ENCODE measurements around the gene LPO.
A peak's percentile ranks its signal among the peaks of the same experiment; 100 is the strongest.

LPO gene

DNA sequence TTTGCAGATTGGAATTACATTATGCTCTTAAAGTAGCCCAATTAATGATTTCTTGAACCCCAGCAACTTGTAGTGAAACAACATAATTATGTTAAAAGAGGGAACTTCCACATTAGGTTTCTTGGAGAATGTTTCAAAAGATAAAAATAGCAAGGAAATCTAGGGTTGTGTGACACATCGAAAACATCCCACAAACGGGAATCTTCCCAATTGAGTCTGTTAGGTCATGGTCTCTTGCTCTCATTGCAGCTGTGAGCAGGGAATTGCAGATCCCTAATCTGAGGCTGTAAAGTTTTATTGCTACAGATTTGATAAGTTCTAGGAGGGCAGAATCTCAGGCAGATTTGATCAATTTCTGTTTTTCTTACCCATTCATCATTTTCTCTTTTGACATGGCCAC lies 6.7 kb upstream of the LPO start:
- H3K9me3 Mint-ChIP-seq: no peaks in the 10 kb centered on the region
- H3K4me1 Mint-ChIP-seq: peaks cover 6% of the 10 kb centered on the region
- no peaks in the 10 kb centered on the region for H3K36me3 Mint-ChIP-seq (ENCODE audit: low read depth)
- TF ChIP-seq, protein P1, sequence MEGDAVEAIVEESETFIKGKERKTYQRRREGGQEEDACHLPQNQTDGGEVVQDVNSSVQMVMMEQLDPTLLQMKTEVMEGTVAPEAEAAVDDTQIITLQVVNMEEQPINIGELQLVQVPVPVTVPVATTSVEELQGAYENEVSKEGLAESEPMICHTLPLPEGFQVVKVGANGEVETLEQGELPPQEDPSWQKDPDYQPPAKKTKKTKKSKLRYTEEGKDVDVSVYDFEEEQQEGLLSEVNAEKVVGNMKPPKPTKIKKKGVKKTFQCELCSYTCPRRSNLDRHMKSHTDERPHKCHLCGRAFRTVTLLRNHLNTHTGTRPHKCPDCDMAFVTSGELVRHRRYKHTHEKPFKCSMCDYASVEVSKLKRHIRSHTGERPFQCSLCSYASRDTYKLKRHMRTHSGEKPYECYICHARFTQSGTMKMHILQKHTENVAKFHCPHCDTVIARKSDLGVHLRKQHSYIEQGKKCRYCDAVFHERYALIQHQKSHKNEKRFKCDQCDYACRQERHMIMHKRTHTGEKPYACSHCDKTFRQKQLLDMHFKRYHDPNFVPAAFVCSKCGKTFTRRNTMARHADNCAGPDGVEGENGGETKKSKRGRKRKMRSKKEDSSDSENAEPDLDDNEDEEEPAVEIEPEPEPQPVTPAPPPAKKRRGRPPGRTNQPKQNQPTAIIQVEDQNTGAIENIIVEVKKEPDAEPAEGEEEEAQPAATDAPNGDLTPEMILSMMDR (IDR thresholded peaks at IDR 0.05; ENCODE audit: unreplicated experiment in 3 of 3): no peak
- peaks cover 72% of the 10 kb centered on the region for H3K27me3 Mint-ChIP-seq (ENCODE audit: low read depth)
- H3K4me3 Mint-ChIP-seq: no peak overlapping the region
- peak overlapping the region in 1 of 3 experiments; percentile 48 for H3K27ac Mint-ChIP-seq

DNA sequence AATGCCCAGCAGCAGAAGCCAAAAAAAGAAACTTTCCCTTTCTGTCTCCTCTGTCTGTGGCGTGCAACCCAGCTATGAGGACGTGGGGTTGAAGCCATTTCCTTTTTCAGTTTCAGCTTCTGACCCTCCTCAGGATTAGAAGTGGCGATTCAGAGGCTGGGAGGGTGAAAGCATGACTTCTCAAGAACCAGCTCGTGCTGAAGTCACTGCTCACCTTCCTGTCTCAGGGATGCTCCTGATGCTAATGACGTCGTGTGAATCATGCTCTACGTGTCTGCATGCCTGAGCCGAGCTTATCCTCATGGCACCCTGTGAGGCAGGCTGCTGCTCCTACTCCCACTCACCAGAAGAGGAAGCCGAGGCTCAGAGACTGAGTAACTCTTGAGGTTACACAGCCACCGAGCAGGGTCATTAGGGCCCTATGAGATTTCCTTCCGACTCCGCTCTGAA lies 5.7 kb upstream of the LPO start:
- TF ChIP-seq, protein P1 (IDR thresholded peaks at IDR 0.05; ENCODE audit: unreplicated experiment in 3 of 3): no peak
- Mint-ChIP-seq H3K4me3 (no peak overlapping the region), H3K27me3 (ENCODE audit: low read depth) (peaks cover 71% of the 10 kb centered on the region), H3K9me3 (no peaks in the 10 kb centered on the region), H3K36me3 (ENCODE audit: low read depth) (no peaks in the 10 kb centered on the region), H3K4me1 (peaks cover 6% of the 10 kb centered on the region), H3K27ac (no peak overlapping the region)

DNA sequence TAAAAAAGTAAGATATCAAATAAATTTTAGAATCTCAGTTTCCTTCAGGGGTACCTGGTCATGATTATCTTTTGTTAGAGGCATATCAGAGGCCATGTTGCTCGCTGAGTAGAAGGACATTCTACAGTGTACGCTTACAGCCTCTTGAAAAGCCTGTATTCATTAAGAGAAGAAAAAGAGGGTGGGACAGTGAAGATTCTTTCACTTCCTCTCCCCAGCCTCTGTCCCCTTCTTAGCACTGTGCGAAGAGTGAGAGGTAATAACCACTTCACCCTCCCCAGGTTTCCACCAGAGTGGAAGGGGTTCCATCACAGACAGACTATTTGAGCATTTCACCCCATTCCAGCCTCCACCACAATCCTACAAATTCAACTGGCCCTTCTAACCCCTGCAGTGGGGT lies 4.8 kb upstream of the LPO start:
- no peak overlapping the region for H3K27ac Mint-ChIP-seq
- peaks cover 6% of the 10 kb centered on the region for H3K4me1 Mint-ChIP-seq
- TF ChIP-seq, protein P1 (IDR thresholded peaks at IDR 0.05; ENCODE audit: unreplicated experiment in 3 of 3): no peak
- H3K9me3 Mint-ChIP-seq: no peaks in the 10 kb centered on the region
- no peaks in the 10 kb centered on the region for H3K36me3 Mint-ChIP-seq (ENCODE audit: low read depth)
- peaks cover 73% of the 10 kb centered on the region for H3K27me3 Mint-ChIP-seq (ENCODE audit: low read depth)
- H3K4me3 Mint-ChIP-seq: no peak overlapping the region

GRCh38 chr17:58234512-58234911 lies 3.9 kb upstream of the LPO start:
- H3K27me3 Mint-ChIP-seq (ENCODE audit: low read depth): peaks cover 73% of the 10 kb centered on the region
- no peaks in the 10 kb centered on the region for H3K9me3 Mint-ChIP-seq
- no peaks in the 10 kb centered on the region for H3K36me3 Mint-ChIP-seq (ENCODE audit: low read depth)
- H3K4me1 Mint-ChIP-seq: peaks cover 6% of the 10 kb centered on the region
- no peak overlapping the region for H3K4me3 Mint-ChIP-seq
- H3K27ac Mint-ChIP-seq: no peak overlapping the region
- TF ChIP-seq, protein P1 (IDR thresholded peaks at IDR 0.05; ENCODE audit: unreplicated experiment in 3 of 3): no peak

DNA sequence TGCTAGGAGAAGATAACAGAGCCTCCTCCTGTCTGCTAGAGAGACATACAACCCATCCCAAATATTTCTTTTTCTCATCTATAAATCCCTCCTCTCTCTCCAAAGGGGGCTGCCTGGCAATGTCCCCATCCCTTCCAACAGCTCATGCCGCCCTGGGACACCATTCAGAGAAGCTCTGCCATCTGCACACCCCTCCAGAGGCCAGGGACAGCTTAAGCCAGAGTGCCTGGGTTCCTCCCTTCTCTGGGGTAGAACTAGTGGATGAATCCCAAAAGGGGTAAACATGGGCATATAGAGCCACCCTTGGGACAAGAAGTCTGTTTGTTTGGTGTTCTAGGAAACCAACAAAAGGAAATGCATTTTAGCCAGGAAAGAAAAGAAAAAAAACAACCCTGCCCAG lies 2.6 kb upstream of the LPO start:
- H3K9me3 Mint-ChIP-seq: no peaks in the 10 kb centered on the region
- no peak overlapping the region for H3K27ac Mint-ChIP-seq
- no peak overlapping the region for H3K4me3 Mint-ChIP-seq
- H3K4me1 Mint-ChIP-seq: peaks cover 6% of the 10 kb centered on the region
- TF ChIP-seq, protein P1 (IDR thresholded peaks at IDR 0.05; ENCODE audit: unreplicated experiment in 3 of 3): no peak
- H3K27me3 Mint-ChIP-seq (ENCODE audit: low read depth): peaks cover 86% of the 10 kb centered on the region
- no peaks in the 10 kb centered on the region for H3K36me3 Mint-ChIP-seq (ENCODE audit: low read depth)

DNA sequence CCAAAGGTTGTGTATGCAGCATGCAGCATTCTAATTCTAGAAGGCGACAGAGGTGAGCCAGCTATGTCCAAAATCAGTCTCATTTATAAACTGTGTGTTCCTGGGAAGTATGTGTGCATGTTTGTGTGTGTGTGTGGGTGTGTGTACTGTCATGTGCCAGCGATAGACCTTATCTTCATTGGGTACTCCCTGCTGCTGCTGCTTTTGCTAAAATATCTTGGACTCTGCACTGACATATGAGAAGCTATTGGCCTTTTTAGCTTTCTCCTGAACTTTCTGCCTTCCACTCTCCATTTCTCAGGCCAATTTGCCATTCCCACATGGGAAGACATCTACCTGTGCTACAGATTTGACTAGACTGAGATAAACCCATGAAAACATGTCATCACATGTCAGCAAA lies 2.0 kb upstream of the LPO start:
- TF ChIP-seq, protein P1 (IDR thresholded peaks at IDR 0.05; ENCODE audit: unreplicated experiment in 3 of 3): no peak
- no peaks in the 10 kb centered on the region for H3K9me3 Mint-ChIP-seq
- H3K27me3 Mint-ChIP-seq (ENCODE audit: low read depth): peaks cover 86% of the 10 kb centered on the region
- H3K36me3 Mint-ChIP-seq (ENCODE audit: low read depth): no peaks in the 10 kb centered on the region
- H3K4me1 Mint-ChIP-seq: peaks cover 6% of the 10 kb centered on the region
- H3K4me3 Mint-ChIP-seq: no peak overlapping the region
- H3K27ac Mint-ChIP-seq: no peak overlapping the region

Data from nephron (organoid).